ENCODE data around the gene ZSCAN31.
"Not testable (repeated sequence)": the region's sequence is repeated elsewhere in the genome, so short reads cannot be mapped to it uniquely, and the experiment has no call there.

DNA sequence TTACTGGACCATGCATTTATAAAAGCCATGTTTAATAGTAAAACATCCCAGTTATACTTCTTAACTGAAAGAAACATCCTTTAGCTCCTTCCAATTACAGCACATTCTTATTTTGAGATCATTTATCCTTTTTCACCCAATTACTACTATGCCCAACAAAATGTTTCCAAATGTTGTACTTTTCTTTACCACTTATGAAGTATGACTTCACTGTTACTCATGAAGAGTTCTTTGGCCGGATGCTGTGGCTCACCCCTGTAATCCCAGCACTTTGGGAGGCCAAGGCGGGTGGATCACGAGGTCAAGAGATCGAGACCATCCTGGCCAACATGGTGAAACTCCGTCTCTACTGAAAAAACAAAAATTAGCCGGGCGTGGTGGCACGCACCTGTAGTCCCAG lies 18.1 kb downstream of the ZSCAN31 start:
- TF ChIP-seq POLR2A, POLR2AphosphoS5 (IDR thresholded peaks at IDR 0.05): not testable (repeated sequence)
